K562 (cell line): ENCODE measurements around the gene COA7. TPM values are rescaled to one million over a fixed set of nuclear protein-coding genes. Genes with fewer than 3 reads are reported as not detected.

Experiments used
- CEBPB ChIP-seq: fragments of 450-650 bp; IDR thresholded peaks from 2 replicates; pipeline ENCODE4 v1.6.1; 2016; ENCODE audit warnings: missing genetic modification characterization, missing compliant biosample characterization
- E4F1 ChIP-seq: fragments of 250-450 bp; sonication (Bioruptor Pico); IDR thresholded peaks from 2 replicates; pipeline ENCODE4 v1.5.0; 2021; ENCODE audit warnings: mild to moderate bottlenecking, borderline replicate concordance
- ESRRB ChIP-seq: fragments of 250-450 bp; sonication (Bioruptor Pico); IDR thresholded peaks from 2 replicates; pipeline ENCODE4 v1.5.0; 2020; ENCODE audit warnings: mild to moderate bottlenecking, moderate library complexity, borderline replicate concordance
- HDAC3 ChIP-seq: fragments of 450-650 bp; IDR thresholded peaks from 2 replicates; pipeline ENCODE4 v1.6.1; 2018; ENCODE audit warnings: borderline replicate concordance, mild to moderate bottlenecking, moderate library complexity; ENCODE audit not compliant: partially characterized antibody
- HNRNPH1 ChIP-seq: fragments of 200-400 bp; formaldehyde crosslinking; optimal IDR thresholded peaks from 2 replicates; pipeline ENCODE3; 2017; ENCODE audit warnings: low read depth, mild to moderate bottlenecking, low read length, moderate library complexity
- NFYB ChIP-seq: IDR thresholded peaks from 2 replicates; pipeline ENCODE4 v1.6.1; 2011; ENCODE audit warnings: mild to moderate bottlenecking, moderate library complexity; ENCODE audit not compliant: insufficient read length; ENCODE audit errors: extremely low read depth
- RB1 ChIP-seq: fragments of 450-650 bp; IDR thresholded peaks from 2 replicates; pipeline ENCODE4 v1.6.1; 2017; ENCODE audit warnings: low read depth, mild to moderate bottlenecking
- RHOXF2B ChIP-seq: fragments of 250-450 bp; sonication (Bioruptor Pico); conservative IDR thresholded peaks from 2 replicates; pipeline ENCODE4 v1.5.1; 2021
- STAT5A ChIP-seq: IDR thresholded peaks from 2 replicates; pipeline ENCODE4 v1.6.1; 2012; ENCODE audit warnings: low read length, inconsistent platforms, borderline replicate concordance
- ZBTB1 ChIP-seq: sonication (generic); formaldehyde crosslinking; IDR thresholded peaks from 2 replicates; pipeline ENCODE4 v1.8.1; 2023; ENCODE audit warnings: missing genetic modification reagents, low read depth, mild to moderate bottlenecking, borderline replicate concordance
- ZBTB2 ChIP-seq: fragments of 450-650 bp; IDR thresholded peaks from 2 replicates; pipeline ENCODE4 v1.6.1; 2016; ENCODE audit warnings: antibody characterized with exemption
- ZNF318 ChIP-seq, 2 experiments: fragments of 450-650 bp; IDR thresholded peaks; 2 replicates each; pipeline ENCODE4 v1.6.1; 2016; ENCODE audit warnings: mild to moderate bottlenecking in 2 of 2, borderline replicate concordance in 1 of 2, low read depth in 1 of 2, moderate library complexity in 1 of 2
- polyA plus RNA-seq, 8 experiments: library from polyadenylated mRNA; depleted of rRNA in 4 of 8; stranded (reverse) in 5 of 8; unstranded in 3 of 8; fragments of >200 nt; fragmentation: Nextera tagmentation in 2 of 8; fragmentation: Illumina TruSeq in 1 of 8; extraction: Ambion mirVana in 2 of 8; extraction: Trizol in 1 of 8; gene quantifications; 2 replicates each; pipeline versions ENCODE4 v1.2.1 to v1.2.3, GENCODE V29; 2011 to 2014; ENCODE audit warnings: inconsistent platforms in 1 of 8, missing spikeins in 1 of 8
- total RNA-seq, 7 experiments: library from RNA; depleted of rRNA in 6 of 7; stranded (reverse); fragments of >200 nt in 6 of 7; fragmentation: Illumina TruSeq in 2 of 7; extraction: Trizol in 2 of 7; gene quantifications; 2 replicates each; pipeline versions ENCODE4 v1.2.1 to v1.2.3, GENCODE V29; 2011 to 2021; ENCODE audit warnings: low replicate concordance in 1 of 7

COA7 gene
- total and polyA plus RNA-seq, 9 of the 15 experiments (the other 6 are each of a cell fraction or from before 2014, with no cell fraction given) = 19.4 to 82.8 (median 51.0) TPM

GRCh38 chr1:52702886-52703787 lies 5.0 kb upstream of the COA7 start (continued):
- TF ChIP-seq HDAC3 (no peak), NFYB (peak; percentile 96), STAT5A (no peak), E4F1 (0 out of 2 replicates have a peak, but pooled peaks have one; percentile 25), HNRNPH1 (no peak), CEBPB (tag) (peak; percentile 96), ZNF318 (IDR thresholded peaks at IDR 0.05; ENCODE audit: borderline replicate concordance in 1 of 2, low read depth in 1 of 2) (peak in 1 of 2 experiments; percentile 91; a peak in 2 of 4 replicates), ESRRB (CRISPR knock-in tag) (no peak), ZBTB1 (CRISPR knock-in tag) (peak; percentile 74; the same call in 1 of the 2 replicates), ZBTB2 (no peak; the same call in 1 of the 2 replicates), RHOXF2B (CRISPR knock-in tag) (no peak), RB1 (no peak)
